HPDE6-E6E7 (cell line): ENCODE results near the gene PALB2.
A peak's percentile ranks its signal among the peaks of the same experiment; 100 is the strongest.
"Not testable (repeated sequence)": the region's sequence is repeated elsewhere in the genome, so short reads cannot be mapped to it uniquely, and the experiment has no call there.

ENCODE experiments used
- DNase-seq: peaks from one replicate; pipeline ENCODE4 v3.0.0; 2011; ENCODE audit warnings: missing footprints; ENCODE audit errors: extremely low spot score

The PALB2 gene

GRCh38 chr16:23584186-23585076 lies 56.7 kb downstream of the PALB2 start:
- DNase-seq: no peak

GRCh38 chr16:23583271-23583670 lies 57.8 kb downstream of the PALB2 start:
- not testable (repeated sequence) for DNase-seq

DNA sequence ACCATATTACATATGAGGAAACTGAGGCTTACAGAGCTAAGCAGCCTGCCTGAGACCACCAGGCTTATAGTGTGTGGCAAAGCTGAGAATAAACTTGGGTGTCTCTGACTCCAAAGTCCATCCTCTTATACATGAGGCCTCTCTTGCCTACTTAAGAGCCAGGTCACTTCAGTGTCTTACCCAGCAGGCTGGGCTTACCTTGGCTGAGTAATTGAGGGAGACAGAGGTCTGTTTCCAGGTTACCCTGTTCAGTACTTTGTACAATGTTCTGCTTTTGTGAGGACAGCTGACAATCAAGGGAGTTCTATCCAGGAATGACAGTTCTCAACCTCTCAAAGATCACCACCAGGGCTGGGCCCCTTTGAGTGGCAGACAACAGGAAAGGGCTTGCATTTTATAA lies 59.3 kb downstream of the PALB2 start:
- no peak for DNase-seq

DNA sequence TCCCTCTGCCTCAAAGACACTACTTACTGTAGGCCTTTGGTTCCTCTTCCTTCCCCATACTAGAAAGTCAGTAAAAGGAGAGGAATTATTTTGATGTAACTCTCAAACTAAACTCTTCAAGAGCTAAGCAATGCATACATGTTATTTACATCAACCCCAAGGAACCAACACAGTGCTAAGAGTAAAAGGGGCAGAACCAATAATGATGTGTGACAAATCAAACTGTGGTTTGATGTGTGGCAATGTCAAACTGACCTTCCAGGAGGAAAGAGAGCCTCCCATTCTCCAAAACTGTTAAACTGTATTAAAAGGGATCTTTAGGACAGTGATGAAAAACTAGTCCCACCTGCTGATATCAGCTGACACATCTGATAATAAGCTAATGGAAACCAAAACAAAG lies 60.7 kb downstream of the PALB2 start:
- no peak for DNase-seq

DNA sequence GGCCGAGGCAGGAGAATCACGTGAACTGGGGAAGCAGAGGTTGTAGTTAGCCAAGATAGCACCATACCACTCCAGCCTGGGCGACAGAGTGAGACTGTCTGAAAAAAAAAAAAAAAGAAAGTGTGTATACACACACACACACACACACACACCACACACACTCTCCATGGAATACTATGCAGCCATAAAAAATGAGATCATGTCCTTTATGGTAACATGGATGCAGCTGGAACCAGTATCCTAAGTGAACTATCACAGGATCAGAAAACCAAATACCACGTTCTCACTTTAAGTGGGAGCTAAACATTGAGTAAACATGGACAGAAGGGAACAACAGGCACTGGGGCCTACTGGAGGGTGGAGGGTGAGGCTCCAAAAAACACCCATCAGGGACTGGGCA lies 61.7 kb downstream of the PALB2 start:
- no peak for DNase-seq

DNA sequence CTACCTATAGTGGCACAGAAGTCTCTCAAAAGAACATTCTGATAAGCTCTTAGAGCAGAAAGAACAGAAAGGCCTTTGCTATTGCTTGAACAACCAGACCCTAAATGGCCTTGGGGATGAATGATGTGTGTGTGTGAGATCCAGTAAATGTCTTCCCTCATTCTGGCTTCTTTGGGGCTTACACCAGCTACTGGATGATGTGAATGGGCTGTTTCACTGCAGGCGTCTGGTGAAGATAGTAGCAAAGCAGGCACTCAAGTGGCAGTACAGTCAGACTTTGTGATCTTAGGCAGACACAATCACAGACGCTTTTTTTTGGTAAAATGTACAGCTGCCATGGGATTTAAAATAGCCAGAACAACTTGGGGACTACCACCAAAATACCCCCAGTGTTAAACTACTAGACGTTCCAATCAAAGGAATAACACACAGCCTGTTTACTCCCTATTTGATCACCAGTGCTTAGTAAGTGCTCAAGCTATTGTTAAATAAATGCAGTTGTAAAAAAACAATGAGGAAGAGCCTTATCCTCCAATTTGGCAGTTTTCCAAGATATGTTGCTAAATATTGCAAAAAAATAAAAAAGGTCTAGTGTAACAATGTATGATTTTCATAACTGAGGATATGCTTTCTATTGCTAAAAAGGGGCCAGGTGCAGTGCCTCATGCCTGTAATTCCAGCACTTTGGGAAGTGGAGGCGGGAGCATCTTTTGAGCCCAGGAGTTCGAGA lies 62.8 kb downstream of the PALB2 start:
- DNase-seq: no peak

DNA sequence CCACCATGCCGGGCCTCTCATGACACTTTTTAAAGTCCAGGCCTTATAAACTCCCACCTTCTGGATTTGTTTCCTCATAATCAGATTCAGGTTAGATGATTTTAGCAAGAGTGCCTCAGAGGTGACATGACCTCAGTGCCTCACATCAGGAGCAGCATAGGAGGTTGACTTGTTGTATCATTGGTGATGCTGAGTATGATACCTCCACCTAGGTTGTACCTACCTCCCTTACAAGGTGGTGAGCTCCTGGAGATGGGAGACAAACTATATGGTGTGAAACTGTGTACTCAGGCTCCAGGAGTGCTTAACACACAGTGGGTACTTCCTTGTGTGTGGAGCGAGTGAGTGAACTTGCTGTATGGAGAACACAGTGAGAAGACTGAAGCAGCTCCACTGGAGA lies 63.6 kb downstream of the PALB2 start:
- DNase-seq: no peak

- DNase-seq: no peak
These were observed 65.3 kb downstream of the PALB2 start for GRCh38 chr16:23575834-23576233.

- no peak for DNase-seq
These were observed 67.3 kb downstream of the PALB2 start for GRCh38 chr16:23573817-23574216.

GRCh38 chr16:23572394-23572793 lies 68.7 kb downstream of the PALB2 start:
- DNase-seq: no peak

DNA sequence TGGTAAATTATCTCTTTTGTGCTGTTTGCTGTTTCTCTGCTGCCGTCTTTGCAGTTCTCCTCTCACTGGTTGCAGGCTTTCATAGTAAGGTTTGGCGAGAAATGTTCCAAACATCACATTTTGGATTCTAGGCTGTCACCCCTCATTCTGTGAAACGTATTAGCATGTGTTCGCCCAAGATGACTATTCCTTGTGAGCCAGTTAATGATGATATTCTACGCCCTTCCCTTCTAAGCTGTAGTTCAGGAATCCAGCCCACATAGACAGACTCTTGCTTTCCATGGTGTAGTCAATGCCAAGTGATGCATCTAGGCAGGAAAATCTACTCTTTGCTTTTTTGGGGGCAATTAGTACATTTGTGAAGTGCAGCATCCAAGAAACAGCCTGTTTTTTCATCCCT lies 69.2 kb downstream of the PALB2 start:
- no peak for DNase-seq

DNA sequence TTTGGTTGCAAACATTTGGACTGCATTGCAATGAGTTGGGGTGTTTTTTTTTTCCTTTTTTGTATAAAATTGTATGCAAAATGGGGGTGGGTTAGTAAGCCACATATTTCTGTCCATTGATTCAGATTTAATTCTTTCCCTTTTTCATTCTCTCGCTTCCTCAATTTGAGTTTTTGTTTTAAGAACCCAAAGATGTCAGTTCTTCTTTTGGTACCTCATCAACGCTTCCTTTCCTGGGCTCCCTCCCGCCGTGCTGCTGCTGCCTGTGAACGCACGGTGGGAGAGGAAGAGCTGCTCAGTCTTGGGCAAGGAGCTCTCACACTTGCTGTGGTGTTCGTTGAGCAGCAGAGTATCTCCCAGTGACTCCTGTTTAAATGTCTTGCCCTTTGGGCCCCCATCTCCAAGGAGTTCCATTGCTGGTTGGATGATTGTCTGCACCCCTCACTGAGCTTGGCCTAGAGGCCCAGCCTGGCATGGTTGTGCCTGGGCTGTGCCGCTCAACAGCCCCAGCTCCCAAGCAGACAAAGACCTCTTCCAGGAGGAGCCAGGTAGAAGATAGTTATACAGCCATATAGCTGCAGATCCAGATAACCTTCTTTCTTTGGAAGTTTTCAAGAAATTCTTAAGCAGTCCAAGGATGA lies 70.0 kb downstream of the PALB2 start:
- no peak for DNase-seq

GRCh38 chr16:23567602-23568001 lies 73.5 kb downstream of the PALB2 start:
- DNase-seq: no peak

DNA sequence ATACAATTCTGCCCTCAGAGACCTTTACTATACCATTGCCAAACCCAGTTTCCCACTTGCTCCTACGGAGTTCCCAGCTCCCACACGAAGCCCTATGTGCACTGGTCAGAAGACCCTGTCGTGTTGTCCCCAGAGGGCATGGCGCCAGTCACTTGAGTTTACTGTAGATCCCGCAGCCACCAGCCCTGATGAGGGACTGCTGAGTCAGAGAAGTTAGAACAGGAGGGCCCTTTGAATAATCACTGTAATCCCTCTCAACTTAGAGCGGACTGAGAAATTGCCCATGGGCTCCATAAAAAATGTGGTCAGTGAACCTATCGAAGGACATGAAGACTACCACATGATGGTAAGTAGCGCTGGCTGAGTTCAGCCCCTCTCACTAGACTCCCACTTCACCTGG lies 74.4 kb downstream of the PALB2 start:
- DNase-seq: no peak

- DNase-seq: no peak
These were observed 76.3 kb downstream of the PALB2 start for GRCh38 chr16:23564575-23565363.

- no peak for DNase-seq
These were observed 77.9 kb downstream of the PALB2 start for GRCh38 chr16:23563186-23563585.

DNA sequence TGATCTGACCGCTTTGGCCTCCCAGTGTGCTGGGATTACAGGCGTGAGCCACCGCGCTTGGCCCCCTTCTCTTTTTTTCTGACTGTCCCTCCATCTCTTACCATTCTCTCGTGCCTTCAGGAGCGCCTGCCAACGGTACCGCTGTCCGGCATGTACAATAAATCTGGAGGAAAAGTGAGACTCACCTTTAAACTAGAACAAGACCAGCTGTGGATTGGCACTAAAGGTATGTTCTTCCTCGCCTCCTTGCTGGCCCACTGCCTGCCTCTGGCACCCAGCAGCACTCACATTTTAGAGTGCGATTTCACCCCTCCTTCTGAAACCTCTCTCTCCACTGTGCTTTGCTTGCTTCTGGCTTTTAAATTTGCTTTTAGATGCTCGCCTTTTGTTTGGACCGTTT lies 78.6 kb downstream of the PALB2 start:
- no peak for DNase-seq

DNA sequence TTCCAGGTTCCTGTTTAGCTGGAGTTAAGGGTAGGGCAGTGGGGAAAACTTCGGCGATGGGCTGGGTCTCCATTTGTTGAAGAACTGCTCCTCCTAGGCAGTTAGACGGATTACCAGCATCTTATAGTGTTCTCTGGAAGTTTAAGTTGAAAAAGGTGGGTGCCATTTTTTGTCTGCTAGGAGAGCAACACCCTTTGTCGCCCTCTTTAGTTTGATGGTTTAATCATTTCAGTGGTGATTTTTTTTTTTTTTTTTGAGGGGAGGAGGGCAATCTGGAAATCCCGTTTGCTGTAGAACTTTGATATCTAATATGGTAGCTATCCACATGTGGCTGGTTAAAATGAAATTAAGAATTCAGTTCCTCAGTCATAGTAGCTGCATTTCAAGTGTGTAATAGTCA lies 79.5 kb downstream of the PALB2 start:
- DNase-seq: no peak

DNA sequence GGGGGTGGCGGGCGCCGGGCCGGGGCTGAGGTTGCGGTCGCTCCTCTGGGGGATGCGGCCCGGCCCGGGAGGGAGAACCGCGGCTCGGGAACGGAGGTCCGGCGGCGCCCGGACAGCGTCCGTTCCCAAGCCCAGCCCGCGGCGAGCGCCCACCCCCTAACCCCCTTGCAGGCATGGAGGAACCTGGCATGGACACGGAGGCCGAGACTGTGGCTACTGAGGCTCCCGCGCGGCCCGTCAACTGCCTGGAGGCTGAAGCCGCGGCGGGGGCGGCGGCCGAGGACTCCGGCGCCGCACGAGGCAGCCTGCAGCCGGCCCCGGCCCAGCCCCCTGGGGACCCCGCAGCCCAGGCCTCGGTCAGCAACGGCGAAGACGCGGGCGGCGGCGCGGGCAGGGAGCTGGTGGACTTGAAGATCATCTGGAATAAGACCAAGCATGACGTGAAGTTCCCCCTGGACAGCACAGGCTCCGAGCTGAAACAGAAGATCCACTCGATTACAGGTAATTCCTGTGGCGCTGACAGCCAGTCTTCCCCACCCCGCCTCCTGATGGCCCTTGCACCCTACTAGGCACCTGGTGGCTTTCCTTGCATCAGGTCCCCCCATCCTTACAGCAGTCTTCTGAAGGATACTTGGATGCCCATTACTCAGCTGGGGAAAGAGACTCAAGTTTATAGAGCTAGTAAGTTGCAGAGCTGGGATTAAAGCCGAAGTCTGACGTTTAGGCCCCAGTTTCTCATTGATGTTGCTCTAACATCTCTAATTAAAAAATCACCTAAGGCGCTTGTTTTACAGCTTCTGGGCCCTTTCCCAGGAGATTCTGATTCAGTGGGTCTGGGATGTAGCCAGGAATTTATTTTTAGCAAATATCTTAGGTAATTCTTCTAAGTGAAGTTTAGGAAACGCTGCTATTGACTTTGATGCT lies 83.1 kb downstream of the PALB2 start:
- no peak for DNase-seq

DNA sequence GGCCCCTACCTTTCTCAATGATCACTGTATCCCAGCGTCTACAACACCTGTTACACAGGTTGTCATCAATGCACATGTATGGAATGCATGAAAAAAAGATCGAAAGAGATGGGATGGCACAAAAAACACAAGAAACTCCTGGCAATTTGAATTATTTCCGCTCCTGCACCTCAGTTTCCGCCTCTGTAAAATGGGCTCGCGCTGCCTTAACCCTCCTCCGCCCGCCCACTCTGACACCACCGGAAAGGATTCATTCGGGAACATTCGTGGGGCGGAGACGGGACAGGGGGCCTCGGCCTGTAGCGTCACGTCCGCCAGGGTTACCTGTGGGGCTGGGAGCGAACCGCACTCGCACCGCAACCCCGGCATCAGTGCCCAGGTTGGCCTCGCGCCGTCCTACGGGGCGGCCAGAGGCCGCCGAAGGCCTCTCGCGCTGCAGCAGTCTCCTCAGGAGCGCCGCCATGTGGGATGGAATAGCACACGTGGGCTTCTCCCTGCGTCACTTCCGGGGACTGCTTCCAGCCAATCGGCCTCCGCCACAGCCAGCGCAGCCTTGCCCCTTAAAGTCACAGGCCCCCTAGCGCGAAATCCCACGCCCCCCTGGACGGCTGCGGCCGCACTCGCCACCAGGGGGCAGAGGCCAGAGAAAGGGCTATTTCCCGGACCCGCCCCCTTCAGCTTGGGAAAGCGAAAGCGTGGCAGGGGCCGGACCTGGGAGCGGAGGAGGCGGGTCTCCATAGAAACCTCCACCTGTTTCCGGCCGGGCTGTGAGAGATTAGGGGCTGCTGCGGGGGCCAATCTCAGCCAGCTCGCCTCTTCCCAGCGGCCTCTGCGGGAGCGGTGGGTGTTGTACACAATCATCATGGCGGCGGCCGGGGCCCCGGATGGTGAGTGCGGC lies 84.0 kb downstream of the PALB2 start, which contains the start of the genes EARS2 and UBFD1:
TSS of gene EARS2 (minus strand) at position 470 of the 898 bp plus-strand sequence. CDS start at position 463, 7 bp downstream.
TSS of gene UBFD1 (plus strand) at position 847 of the 898 bp plus-strand sequence. CDS start at position 863, 16 bp downstream.
- peak; percentile 96 for DNase-seq
